Keratinocyte (primary cell): ENCODE data around the gene DNLZ.

Source experiments
- EZH2 ChIP-seq: IDR thresholded peaks from one replicate; pipeline ENCODE4 v1.6.1; 2012; ENCODE audit warnings: inconsistent platforms, mild to moderate bottlenecking, low read length, moderate library complexity
- TF ChIP-seq, protein P1 (sequence below), 3 experiments: IDR thresholded peaks in 1 of 3; conservative IDR thresholded peaks in 1 of 3; optimal IDR thresholded peaks in 1 of 3; 2 replicates in 2 of 3; 3 replicates in 1 of 3; pipeline versions ENCODE3 to v1.5.1; 2011; ENCODE audit warnings: low read length in 3 of 3, mild to moderate bottlenecking in 3 of 3, moderate library complexity in 2 of 3, control low read depth in 1 of 3, inconsistent platforms in 1 of 3; ENCODE audit not compliant: insufficient read depth in 2 of 3; ENCODE audit errors: extremely low read depth in 1 of 3

DNA sequence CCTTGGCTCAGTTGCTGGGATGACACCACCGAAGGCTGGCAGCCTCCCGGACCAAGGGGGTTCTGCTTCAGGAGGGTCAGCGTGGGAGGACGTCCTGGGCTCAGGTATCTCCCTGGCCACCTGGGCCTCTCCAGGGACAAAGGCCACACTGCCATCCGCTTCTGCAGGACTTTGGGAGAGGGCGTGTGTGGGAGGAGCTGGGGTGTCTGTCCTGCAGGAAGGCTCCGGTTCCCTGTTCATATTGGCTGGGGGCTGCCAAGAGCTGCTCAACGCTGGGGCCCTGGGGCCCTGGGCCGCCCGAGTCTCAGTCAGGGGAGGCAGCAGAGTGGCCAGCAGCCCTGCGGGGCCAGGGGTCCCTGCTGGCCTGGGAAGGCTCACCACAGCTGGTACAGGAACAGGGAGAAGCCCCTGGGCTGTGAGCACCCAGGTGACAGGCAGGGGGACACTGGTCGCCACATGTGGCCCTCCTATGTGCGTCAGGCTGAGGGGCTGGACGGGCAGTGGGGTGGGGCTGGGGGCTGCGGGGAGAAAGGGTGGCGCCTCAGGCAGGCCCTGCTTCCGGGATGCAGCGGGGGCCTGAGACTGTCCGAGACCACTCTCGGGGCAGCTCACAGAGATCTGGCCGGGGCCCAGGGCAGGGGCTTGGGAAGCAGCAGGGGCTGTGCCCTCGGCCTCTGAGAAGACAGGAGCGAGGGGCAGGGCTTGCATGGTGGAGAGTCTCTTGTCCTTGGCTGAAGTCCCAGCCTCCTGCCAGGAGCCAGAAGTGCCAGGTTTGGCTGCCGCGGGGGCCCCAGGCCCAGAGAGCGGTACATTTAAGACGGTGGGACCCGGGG lies 14.8 kb upstream of the DNLZ start:
- TF ChIP-seq, protein P1, sequence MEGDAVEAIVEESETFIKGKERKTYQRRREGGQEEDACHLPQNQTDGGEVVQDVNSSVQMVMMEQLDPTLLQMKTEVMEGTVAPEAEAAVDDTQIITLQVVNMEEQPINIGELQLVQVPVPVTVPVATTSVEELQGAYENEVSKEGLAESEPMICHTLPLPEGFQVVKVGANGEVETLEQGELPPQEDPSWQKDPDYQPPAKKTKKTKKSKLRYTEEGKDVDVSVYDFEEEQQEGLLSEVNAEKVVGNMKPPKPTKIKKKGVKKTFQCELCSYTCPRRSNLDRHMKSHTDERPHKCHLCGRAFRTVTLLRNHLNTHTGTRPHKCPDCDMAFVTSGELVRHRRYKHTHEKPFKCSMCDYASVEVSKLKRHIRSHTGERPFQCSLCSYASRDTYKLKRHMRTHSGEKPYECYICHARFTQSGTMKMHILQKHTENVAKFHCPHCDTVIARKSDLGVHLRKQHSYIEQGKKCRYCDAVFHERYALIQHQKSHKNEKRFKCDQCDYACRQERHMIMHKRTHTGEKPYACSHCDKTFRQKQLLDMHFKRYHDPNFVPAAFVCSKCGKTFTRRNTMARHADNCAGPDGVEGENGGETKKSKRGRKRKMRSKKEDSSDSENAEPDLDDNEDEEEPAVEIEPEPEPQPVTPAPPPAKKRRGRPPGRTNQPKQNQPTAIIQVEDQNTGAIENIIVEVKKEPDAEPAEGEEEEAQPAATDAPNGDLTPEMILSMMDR (optimal IDR thresholded peaks at IDR 0.05 in 1 of 3, IDR thresholded peaks at IDR 0.05 in 1 of 3, conservative IDR thresholded peaks at IDR 0.05 in 1 of 3; ENCODE audit: extremely low read depth in 1 of 3, insufficient read depth in 2 of 3, low read length in 3 of 3): no peak
- TF ChIP-seq EZH2: no peak
